ENCODE data around the gene CMIP. TPM values are rescaled to one million over a fixed set of nuclear protein-coding genes. Genes with fewer than 3 reads are reported as not detected.

CMIP gene
- total RNA-seq, 1 experiment from 2014 or later, result 48.2 TPM

DNA sequence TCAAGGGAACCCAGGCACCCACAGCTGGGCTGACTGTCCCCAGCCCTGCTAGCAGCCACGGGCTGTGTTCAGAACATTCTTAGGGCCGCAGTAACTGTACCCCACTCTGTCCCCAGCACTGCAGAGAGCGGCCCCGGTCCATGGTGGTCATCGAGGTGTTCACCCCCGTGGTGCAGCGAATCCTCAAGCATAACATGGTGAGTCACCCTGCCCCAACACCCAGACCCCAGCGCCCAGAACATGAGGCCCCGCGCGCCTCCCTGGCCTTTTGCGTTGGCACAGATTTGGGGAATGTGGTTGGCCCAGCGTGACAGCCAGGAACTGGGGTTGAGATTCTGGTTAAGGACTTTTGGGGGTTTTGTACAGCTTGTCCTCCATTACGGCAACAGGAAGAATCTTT lies 219.5 kb downstream of the CMIP start:
- H3K27ac ChIP-seq (ENCODE audit: insufficient read length, low read depth, low read length), result no peak overlapping the region
- H2BK12ac ChIP-seq (ENCODE audit: insufficient read length, low read depth, low read length), result no peak overlapping the region
- no peak overlapping the region for H3K4ac ChIP-seq (ENCODE audit: low read depth, low read length)
- Mint-ChIP-seq H3K4me3 (no peak overlapping the region), H3K36me3 (ENCODE audit: insufficient read depth in 1 of 3, low read depth in 3 of 3) (peaks cover 9 to 33% (median 25%) of the 10 kb centered on the region in 3 experiments), H3K9me3 (no peaks in the 10 kb centered on the region), H3K27ac (no peak overlapping the region; a peak in 1 of 7 replicates), H3K4me1 (peaks cover 12 to 14% of the 10 kb centered on the region in 2 experiments), H3K27me3 (ENCODE audit: low read depth) (no peaks in the 10 kb centered on the region; the same call in 1 of the 2 replicates)
- H2BK20ac ChIP-seq (ENCODE audit: low read depth, low read length, poor library complexity, severe bottlenecking), result no peak overlapping the region
- H3K79me1 ChIP-seq (ENCODE audit: insufficient read depth, low read depth, low read length, poor library complexity, severe bottlenecking), result no peaks in the 10 kb centered on the region
- H2BK5ac ChIP-seq (ENCODE audit: insufficient read length, low read length), result no peak overlapping the region
- DNase-seq, result no peak
- H3K18ac ChIP-seq (ENCODE audit: insufficient read length, low read depth, low read length), result no peak overlapping the region
- no CpG with 5 or more reads among the region's 14 CpGs for WGBS (ENCODE audit: extremely low coverage, insufficient read length, low lambda C conversion rate)
- H3K4me1 ChIP-seq (ENCODE audit: insufficient read depth, low read length), result peaks cover 2% of the 10 kb centered on the region; the same call in 1 of the 2 replicates
- H3K9ac ChIP-seq (ENCODE audit: extremely low read depth, insufficient read length, low read length), result no peak overlapping the region
- no peaks in the 10 kb centered on the region for H3K27me3 ChIP-seq (ENCODE audit: insufficient read depth, low read length)
- no peaks in the 10 kb centered on the region for H3K79me2 ChIP-seq (ENCODE audit: insufficient read depth, low read length)
- no peak overlapping the region for H3T11ph ChIP-seq (ENCODE audit: low read length)
- no peak overlapping the region for H4K91ac ChIP-seq (ENCODE audit: insufficient read length, low read depth, low read length)
- H3K9me3 ChIP-seq (ENCODE audit: control insufficient read depth, low read depth, low read length), result no peaks in the 10 kb centered on the region
- no peaks in the 10 kb centered on the region for H3K23me2 ChIP-seq (ENCODE audit: insufficient read length, low read depth, low read length, poor library complexity, severe bottlenecking)
- TF ChIP-seq CTCF (conservative IDR thresholded peaks at IDR 0.05), result no peak
- H2BK120ac ChIP-seq (ENCODE audit: low read depth, low read length, poor library complexity, severe bottlenecking), result no peak overlapping the region
- H2AK5ac ChIP-seq (ENCODE audit: insufficient read length, low read length), result no peak overlapping the region
- H3K23ac ChIP-seq (ENCODE audit: insufficient read length, low read depth, low read length), result no peak overlapping the region
- H2AFZ ChIP-seq (ENCODE audit: low read length), result no peak overlapping the region
- H4K5ac ChIP-seq (ENCODE audit: insufficient read length, low read depth, low read length), result no peak overlapping the region
- H4K20me1 ChIP-seq (ENCODE audit: control insufficient read depth, insufficient read depth, insufficient read length), result no peaks in the 10 kb centered on the region
- no peak overlapping the region for H2BK15ac ChIP-seq (ENCODE audit: low read depth, low read length)
- no peak overlapping the region for H3K4me2 ChIP-seq (ENCODE audit: insufficient read depth, insufficient read length, low read length)
- H3K56ac ChIP-seq (ENCODE audit: insufficient read length, low read depth, low read length), result no peak overlapping the region
- no peak overlapping the region for H3K14ac ChIP-seq (ENCODE audit: insufficient read depth, low read length)
- no peak overlapping the region for H4K8ac ChIP-seq (replicated peaks; ENCODE audit: insufficient read length, low read depth, low read length)

Data from H9 (cell line).